Body of pancreas (tissue), 4 donors: ENCODE results near the gene CCDC154.

Experiments used
- CTCF ChIP-seq, 7 experiments: fragments of 450-650 bp in 4 of 7; fragments of 200-600 bp in 3 of 7; sonication (generic) in 3 of 7; IDR thresholded peaks; one replicate each; pipeline ENCODE4 v1.5.1; 2016 to 2019; ENCODE audit warnings: antibody characterized with exemption in 7 of 7
- POLR2A ChIP-seq, 3 donors: fragments of 450-650 bp; IDR thresholded peaks; one replicate each; pipeline ENCODE4 v1.6.1; 2016; ENCODE audit warnings: antibody characterized with exemption in 3 of 3, mild to moderate bottlenecking in 2 of 3

DNA sequence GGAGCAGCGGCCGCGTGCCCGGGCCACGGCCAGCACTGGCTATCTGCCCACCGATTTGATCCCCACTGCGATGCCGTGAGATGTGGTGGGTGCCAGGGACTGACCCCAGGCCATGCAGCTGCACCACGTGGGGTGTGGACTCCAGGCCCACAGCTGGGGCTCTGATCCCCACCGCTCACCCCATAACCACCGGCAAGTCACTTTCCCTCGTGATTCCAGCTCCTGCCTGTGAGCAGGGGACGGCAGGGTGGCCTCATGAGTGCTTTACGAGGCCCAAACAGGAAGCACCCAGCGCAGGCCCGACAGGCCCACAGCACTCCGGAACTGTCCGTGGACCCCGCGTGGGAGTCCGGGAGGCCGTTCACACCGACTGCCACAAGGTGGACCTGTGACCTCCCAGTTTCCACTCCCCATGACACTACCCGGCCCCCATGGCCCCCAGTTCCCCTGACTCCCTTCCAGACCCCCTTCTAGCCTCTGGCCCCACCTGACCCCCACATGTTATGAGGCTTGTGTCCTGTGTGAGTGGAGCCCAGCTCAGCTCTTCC lies 43.8 kb upstream of the CCDC154 start:
- no peak for TF ChIP-seq CTCF (IDR thresholded peaks at IDR 0.05)
- TF ChIP-seq POLR2A (IDR thresholded peaks at IDR 0.05) = no peak
